Measurements from ENCODE around the gene JPH2. TPM values are rescaled to one million over a fixed set of nuclear protein-coding genes. Genes with fewer than 3 reads are reported as not detected.

JPH2 gene
- total and polyA plus RNA-seq, 2 donors from 2014 or later, result 2.5 to 11.4 TPM

- no peak for TF ChIP-seq CTCF (IDR thresholded peaks at IDR 0.05; ENCODE audit: borderline replicate concordance, extremely low read depth, insufficient read depth)
- Histone ChIP-seq H3K36me3 (ENCODE audit: control insufficient read depth in 2 of 3, insufficient read depth in 3 of 3, low read length in 3 of 3) (no peaks in the 10 kb centered on the region), H3K4me3 (ENCODE audit: low read length in 3 of 3) (no peak overlapping the region), H3K27ac (ENCODE audit: low read depth in 2 of 2, low read length in 2 of 2) (no peak overlapping the region), H3K9ac (ENCODE audit: low read length in 3 of 3) (no peak overlapping the region), H3K4me1 (ENCODE audit: control insufficient read depth in 2 of 3, insufficient read depth in 2 of 3, low read depth in 1 of 3, low read length in 3 of 3) (peaks cover 0 to 5% (median 0%) of the 10 kb centered on the region in 3 donors), H3K27me3 (ENCODE audit: control insufficient read depth, insufficient read depth, low read length) (no peaks in the 10 kb centered on the region), H3K9me3 (ENCODE audit: control insufficient read depth in 2 of 3, insufficient read depth in 1 of 3, low read length in 3 of 3) (no peaks in the 10 kb centered on the region)
- DNase-seq, result peak in 1 of 5 donors; percentile 17
- intact Hi-C loops (cut with DNase I), result no loop called here
- no peak for FAIRE-seq
Measured at GRCh38 chr20:44087857-44088120, 99.2 kb downstream of the JPH2 start.

- intact Hi-C loops (cut with DNase I), result no loop called here
- no peak overlapping the region for H3K9ac ChIP-seq (ENCODE audit: low read length in 3 of 3)
- DNase-seq (peak in 1 of 5 donors; percentile 37), FAIRE-seq (no peak)
- no peak overlapping the region for H3K4me3 ChIP-seq (ENCODE audit: low read length in 3 of 3)
- no peaks in the 10 kb centered on the region for H3K36me3 ChIP-seq (ENCODE audit: control insufficient read depth in 2 of 3, insufficient read depth in 3 of 3, low read length in 3 of 3)
- H3K9me3 ChIP-seq (ENCODE audit: control insufficient read depth in 2 of 3, insufficient read depth in 1 of 3, low read length in 3 of 3), result no peaks in the 10 kb centered on the region
- H3K27ac ChIP-seq (ENCODE audit: low read depth in 2 of 2, low read length in 2 of 2), result no peak overlapping the region
- TF ChIP-seq CTCF (IDR thresholded peaks at IDR 0.05; ENCODE audit: borderline replicate concordance, extremely low read depth, insufficient read depth), result no peak
- no peaks in the 10 kb centered on the region for H3K27me3 ChIP-seq (ENCODE audit: control insufficient read depth, insufficient read depth, low read length)
- peaks cover 0 to 5% (median 0%) of the 10 kb centered on the region in 3 donors for H3K4me1 ChIP-seq (ENCODE audit: control insufficient read depth in 2 of 3, insufficient read depth in 2 of 3, low read depth in 1 of 3, low read length in 3 of 3)
Measured at GRCh38 chr20:44087051-44087856, 99.7 kb downstream of the JPH2 start.

- peak in 1 of 5 donors; percentile 51 for DNase-seq
Measured at GRCh38 chr20:44085616-44086434, 101.2 kb downstream of the JPH2 start.

More at GRCh38 chr20:44085616-44086434, 101.2 kb downstream of the JPH2 start:
- intact Hi-C loops (cut with DNase I), result no loop called here
- no peak overlapping the region for H3K9ac ChIP-seq (ENCODE audit: low read length in 3 of 3)
- no peak overlapping the region for H3K4me3 ChIP-seq (ENCODE audit: low read length in 3 of 3)
- H3K36me3 ChIP-seq (ENCODE audit: control insufficient read depth in 2 of 3, insufficient read depth in 3 of 3, low read length in 3 of 3), result no peaks in the 10 kb centered on the region
- H3K27ac ChIP-seq (ENCODE audit: low read depth in 2 of 2, low read length in 2 of 2), result no peak overlapping the region
- FAIRE-seq, result no peak
- no peaks in the 10 kb centered on the region for H3K9me3 ChIP-seq (ENCODE audit: control insufficient read depth in 2 of 3, insufficient read depth in 1 of 3, low read length in 3 of 3)
- TF ChIP-seq CTCF (IDR thresholded peaks at IDR 0.05; ENCODE audit: borderline replicate concordance, extremely low read depth, insufficient read depth), result no peak
- H3K27me3 ChIP-seq (ENCODE audit: control insufficient read depth, insufficient read depth, low read length), result no peaks in the 10 kb centered on the region
- H3K4me1 ChIP-seq (ENCODE audit: control insufficient read depth in 2 of 3, insufficient read depth in 2 of 3, low read depth in 1 of 3, low read length in 3 of 3), result peaks cover 0 to 6% (median 0%) of the 10 kb centered on the region in 3 donors

Measured in kidney (tissue), 14 donors.